WI38 (cell line): ENCODE data around the gene CNDP1.

Experiments used
- H3K4me3 ChIP-seq: 2 replicates; pipeline ENCODE4 v1.5.1; 2011; ENCODE audit warnings: low read depth, mild to moderate bottlenecking, control low read depth, low read length
- TF ChIP-seq, protein P1 (sequence below): IDR thresholded peaks from 2 replicates; pipeline ENCODE4 v1.5.1; 2012; ENCODE audit warnings: low read depth, mild to moderate bottlenecking, control low read depth, low read length

The CNDP1 gene

DNA sequence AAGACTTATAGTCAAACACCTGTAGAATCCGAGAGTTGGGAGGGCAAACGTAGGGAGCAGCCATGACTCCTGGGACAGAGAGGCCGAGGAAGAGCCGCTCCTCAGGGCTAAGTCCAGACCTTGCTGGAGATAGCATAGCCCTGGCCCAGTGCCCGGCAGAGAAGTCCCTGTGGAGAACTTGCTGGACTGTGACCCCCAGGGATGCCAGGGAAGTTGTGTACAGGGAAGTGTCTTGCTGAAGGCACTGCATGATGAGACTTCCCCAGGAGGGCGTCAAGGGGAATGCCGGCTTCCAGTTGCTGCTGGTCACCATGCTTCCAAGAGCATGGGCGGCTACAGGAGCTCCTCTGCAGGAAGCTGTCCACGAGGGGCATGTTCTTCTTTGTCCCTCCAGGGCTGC is 8.6 kb upstream of the CNDP1 start:
- H3K4me3 ChIP-seq = no peak overlapping the region
- TF ChIP-seq, protein P1, sequence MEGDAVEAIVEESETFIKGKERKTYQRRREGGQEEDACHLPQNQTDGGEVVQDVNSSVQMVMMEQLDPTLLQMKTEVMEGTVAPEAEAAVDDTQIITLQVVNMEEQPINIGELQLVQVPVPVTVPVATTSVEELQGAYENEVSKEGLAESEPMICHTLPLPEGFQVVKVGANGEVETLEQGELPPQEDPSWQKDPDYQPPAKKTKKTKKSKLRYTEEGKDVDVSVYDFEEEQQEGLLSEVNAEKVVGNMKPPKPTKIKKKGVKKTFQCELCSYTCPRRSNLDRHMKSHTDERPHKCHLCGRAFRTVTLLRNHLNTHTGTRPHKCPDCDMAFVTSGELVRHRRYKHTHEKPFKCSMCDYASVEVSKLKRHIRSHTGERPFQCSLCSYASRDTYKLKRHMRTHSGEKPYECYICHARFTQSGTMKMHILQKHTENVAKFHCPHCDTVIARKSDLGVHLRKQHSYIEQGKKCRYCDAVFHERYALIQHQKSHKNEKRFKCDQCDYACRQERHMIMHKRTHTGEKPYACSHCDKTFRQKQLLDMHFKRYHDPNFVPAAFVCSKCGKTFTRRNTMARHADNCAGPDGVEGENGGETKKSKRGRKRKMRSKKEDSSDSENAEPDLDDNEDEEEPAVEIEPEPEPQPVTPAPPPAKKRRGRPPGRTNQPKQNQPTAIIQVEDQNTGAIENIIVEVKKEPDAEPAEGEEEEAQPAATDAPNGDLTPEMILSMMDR = no peak

DNA sequence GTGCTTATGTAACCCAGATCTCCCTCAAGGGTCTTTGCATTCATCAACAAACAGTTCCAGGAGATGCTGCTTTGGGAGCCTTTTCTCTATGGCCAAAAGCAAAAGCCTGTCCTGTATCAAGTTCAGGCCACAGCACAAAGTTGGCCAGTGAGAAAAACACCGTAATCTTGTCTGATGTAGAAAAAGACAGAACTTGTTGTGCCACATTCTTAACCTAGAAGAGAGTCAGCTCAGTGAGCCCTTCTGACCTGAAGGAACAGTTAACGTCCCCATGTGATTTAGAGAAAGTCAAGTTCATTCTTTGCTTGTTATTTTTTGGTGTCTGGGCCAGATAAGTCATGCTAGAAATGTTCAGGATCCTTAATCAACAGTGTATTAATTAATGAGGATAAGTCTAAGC is 7.8 kb upstream of the CNDP1 start:
- no peak overlapping the region for H3K4me3 ChIP-seq
- TF ChIP-seq, protein P1 = no peak

DNA sequence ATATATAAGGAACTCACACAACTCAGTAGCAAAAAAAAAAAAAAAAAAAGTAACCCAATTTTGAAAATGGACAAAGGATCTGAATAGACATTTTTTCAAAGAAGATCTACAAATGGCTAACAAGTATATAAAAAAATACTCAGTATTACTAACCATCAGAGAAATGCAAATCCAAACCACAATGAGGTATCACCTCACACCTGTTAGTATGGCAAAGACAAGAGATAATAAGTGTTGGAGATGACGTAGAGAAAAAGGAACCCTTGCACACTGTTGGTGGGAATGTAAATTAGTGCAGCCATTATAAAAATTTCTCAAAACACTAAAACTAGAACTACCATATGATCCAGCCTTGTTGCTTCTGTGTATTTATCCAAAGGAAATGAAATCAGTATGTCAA is 5.8 kb upstream of the CNDP1 start:
- TF ChIP-seq, protein P1 = no peak
- H3K4me3 ChIP-seq = no peak overlapping the region

DNA sequence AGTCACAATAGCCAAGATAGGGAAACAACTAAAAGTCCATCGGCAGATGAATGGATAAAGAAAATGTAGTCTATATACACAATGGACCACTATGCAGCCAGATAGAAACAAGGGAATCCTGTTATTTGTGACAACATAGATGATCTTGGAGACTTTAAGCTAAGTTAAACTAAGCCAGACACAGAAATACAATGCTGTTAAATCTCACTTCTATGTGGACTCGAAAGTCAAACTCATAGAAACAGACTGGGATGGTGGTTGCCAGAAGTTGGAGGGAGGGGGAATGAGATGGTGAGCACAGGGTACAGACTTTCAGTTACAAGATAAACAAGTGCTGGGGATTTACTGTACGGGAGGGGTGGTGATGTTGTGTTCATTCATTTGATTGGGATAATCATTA is 5.4 kb upstream of the CNDP1 start:
- TF ChIP-seq, protein P1 = no peak
- no peak overlapping the region for H3K4me3 ChIP-seq

DNA sequence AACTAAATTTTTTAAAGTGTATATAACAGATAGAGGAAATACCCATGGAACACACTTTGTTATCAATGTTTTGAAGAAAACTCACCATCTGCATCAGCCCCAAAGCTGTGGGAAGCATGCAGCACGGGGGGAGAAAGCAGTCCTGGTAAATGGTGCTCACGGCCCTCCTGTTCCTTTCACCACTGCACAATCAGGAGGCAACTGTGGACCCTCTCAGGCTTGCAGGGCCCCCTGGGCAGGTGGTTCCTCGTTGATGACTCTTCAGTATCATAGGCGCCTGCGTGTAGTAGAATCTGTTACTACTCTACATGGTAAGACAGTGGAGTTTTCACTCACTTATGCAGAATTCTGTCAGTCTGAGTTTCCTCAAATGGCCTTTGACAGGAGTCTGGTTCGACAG is 4.9 kb upstream of the CNDP1 start:
- TF ChIP-seq, protein P1 = no peak

DNA sequence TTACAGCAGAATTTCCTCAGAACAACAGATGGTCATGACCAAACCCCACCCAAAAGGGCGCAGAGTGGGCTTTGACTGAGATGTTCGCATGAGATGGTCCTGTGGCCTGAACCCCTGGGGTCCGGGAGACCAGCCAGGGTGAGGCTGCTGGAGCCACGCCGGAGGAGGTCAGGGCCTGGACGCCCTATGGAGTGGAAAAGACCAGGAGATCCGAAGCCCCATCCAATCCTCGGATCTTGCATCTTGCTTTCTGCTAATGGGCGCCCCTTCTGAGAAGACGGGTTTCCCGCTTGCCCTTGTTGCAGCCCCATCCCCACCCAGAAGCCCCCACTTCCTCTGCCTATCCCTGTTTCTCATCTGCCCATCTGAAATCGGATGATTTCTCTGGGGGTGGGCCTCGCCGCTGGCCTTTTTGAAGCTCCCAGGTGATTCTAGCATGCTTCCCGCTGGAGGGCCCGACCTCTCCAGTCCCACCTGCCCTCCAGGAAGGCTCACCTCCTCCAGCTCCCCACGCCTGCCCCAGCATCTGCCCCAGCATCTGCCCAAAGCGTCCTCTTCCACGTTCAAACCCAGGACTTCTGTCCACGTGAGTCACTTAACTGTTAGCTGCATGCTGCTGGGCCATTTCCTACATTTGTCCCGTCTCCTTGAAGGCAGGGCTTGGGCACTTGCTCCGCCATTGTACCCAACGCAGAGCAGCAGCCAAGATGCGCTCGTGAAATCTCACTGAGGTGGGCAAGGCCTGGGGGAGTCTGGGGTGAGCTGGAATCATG is 4.3 kb upstream of the CNDP1 start:
- TF ChIP-seq, protein P1 = no peak
- H3K4me3 ChIP-seq = no peak overlapping the region

More for the DNA sequence above, 4.9 kb upstream of the CNDP1 start:
- H3K4me3 ChIP-seq = no peak overlapping the region

DNA sequence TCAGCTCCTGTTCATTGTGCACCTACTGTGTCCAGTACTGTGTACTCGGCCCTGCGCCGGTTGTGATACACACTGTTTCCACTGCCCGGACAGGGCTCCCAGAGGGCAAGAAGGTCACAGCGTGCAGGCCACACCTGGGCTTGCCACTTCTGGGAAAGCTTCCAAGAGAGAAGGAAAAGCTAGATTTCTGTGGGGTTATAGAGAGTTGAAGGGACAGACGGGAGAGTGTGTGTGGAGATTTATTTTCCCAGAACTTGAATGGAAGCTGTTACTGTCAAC is 3.8 kb upstream of the CNDP1 start:
- TF ChIP-seq, protein P1 = no peak
- H3K4me3 ChIP-seq = no peak overlapping the region
